GM12891 (cell line): ENCODE data around the gene ZFPM1.

Experiments used
- POLR2A ChIP-seq: IDR thresholded peaks from 2 replicates; pipeline ENCODE4 v1.6.1; 2011; ENCODE audit warnings: low read depth, low read length, control low read depth
- POLR2AphosphoS5 ChIP-seq: IDR thresholded peaks from 2 replicates; pipeline ENCODE4 v1.6.1; 2011; ENCODE audit warnings: low read depth, low read length, control low read depth

DNA sequence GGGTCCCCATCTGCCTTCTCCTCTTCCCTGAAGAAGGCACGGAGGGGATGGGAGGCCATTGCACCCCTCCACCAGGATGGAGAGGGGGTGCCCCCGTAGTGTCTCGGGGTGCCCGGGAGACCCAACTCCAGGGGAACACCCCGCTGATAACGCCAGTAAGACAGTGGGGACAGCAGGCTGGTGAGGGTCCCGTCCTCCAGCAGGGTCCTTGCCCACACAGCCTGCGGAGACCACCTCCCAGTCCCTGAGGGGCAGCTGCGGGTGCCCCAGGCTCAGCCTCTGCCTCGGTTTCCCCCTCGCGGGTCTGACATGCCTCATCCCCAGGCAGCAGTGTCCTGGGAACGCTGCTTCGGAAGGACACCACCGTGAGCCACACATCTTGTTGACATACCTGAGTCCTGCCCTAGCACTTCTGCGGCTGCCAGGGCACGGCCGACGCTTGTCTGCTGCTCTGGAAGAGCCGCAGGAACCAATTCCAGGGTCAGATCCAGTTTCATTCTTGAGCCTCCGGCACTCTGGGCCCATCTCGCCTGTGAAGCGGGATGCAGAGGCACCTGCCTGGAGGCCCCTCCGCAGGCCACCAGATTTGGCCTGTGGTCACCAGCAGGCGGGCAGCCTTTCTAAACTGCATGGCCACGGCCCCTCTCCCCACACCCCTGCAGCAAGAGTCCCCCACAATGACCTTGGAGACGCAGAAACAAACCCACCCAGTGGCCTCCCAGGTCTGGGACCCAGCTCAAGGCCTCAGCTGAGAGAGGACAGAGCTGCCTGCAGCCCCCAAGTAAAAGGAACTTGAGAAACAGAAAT lies 77.2 kb downstream of the ZFPM1 start:
- TF ChIP-seq POLR2A: no peak
- TF ChIP-seq POLR2AphosphoS5: no peak
